ENCODE measurements around the gene KIF5B. TPM values are rescaled to one million over a fixed set of nuclear protein-coding genes. Genes with fewer than 3 reads are reported as not detected.

The KIF5B gene
- total and polyA plus RNA-seq, 2 of the 8 experiments (the other 6 are each of a cell fraction or from before 2014, with no cell fraction given) = 9.8 to 68.4 TPM

DNA sequence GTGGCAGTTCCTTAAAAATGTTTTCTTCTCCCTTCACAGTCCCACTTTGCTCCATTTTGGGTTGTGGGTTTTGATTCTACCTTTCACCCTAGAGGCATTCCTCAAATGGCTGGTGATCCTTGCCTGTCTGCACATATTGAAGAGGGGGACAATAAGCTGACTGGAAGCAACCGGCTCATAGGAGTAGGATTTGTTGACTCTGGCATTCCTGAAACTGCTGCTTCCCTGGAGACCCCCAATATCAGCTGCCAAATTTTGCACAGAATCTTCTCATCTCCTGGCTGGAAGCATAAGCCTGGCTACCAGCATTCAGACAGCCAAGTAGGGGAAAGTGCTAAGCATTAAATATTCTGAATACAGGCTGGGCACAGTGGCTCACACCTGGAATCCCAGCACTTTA, 53.7 kb downstream of the KIF5B start (continued):
- TF ChIP-seq, protein P1, sequence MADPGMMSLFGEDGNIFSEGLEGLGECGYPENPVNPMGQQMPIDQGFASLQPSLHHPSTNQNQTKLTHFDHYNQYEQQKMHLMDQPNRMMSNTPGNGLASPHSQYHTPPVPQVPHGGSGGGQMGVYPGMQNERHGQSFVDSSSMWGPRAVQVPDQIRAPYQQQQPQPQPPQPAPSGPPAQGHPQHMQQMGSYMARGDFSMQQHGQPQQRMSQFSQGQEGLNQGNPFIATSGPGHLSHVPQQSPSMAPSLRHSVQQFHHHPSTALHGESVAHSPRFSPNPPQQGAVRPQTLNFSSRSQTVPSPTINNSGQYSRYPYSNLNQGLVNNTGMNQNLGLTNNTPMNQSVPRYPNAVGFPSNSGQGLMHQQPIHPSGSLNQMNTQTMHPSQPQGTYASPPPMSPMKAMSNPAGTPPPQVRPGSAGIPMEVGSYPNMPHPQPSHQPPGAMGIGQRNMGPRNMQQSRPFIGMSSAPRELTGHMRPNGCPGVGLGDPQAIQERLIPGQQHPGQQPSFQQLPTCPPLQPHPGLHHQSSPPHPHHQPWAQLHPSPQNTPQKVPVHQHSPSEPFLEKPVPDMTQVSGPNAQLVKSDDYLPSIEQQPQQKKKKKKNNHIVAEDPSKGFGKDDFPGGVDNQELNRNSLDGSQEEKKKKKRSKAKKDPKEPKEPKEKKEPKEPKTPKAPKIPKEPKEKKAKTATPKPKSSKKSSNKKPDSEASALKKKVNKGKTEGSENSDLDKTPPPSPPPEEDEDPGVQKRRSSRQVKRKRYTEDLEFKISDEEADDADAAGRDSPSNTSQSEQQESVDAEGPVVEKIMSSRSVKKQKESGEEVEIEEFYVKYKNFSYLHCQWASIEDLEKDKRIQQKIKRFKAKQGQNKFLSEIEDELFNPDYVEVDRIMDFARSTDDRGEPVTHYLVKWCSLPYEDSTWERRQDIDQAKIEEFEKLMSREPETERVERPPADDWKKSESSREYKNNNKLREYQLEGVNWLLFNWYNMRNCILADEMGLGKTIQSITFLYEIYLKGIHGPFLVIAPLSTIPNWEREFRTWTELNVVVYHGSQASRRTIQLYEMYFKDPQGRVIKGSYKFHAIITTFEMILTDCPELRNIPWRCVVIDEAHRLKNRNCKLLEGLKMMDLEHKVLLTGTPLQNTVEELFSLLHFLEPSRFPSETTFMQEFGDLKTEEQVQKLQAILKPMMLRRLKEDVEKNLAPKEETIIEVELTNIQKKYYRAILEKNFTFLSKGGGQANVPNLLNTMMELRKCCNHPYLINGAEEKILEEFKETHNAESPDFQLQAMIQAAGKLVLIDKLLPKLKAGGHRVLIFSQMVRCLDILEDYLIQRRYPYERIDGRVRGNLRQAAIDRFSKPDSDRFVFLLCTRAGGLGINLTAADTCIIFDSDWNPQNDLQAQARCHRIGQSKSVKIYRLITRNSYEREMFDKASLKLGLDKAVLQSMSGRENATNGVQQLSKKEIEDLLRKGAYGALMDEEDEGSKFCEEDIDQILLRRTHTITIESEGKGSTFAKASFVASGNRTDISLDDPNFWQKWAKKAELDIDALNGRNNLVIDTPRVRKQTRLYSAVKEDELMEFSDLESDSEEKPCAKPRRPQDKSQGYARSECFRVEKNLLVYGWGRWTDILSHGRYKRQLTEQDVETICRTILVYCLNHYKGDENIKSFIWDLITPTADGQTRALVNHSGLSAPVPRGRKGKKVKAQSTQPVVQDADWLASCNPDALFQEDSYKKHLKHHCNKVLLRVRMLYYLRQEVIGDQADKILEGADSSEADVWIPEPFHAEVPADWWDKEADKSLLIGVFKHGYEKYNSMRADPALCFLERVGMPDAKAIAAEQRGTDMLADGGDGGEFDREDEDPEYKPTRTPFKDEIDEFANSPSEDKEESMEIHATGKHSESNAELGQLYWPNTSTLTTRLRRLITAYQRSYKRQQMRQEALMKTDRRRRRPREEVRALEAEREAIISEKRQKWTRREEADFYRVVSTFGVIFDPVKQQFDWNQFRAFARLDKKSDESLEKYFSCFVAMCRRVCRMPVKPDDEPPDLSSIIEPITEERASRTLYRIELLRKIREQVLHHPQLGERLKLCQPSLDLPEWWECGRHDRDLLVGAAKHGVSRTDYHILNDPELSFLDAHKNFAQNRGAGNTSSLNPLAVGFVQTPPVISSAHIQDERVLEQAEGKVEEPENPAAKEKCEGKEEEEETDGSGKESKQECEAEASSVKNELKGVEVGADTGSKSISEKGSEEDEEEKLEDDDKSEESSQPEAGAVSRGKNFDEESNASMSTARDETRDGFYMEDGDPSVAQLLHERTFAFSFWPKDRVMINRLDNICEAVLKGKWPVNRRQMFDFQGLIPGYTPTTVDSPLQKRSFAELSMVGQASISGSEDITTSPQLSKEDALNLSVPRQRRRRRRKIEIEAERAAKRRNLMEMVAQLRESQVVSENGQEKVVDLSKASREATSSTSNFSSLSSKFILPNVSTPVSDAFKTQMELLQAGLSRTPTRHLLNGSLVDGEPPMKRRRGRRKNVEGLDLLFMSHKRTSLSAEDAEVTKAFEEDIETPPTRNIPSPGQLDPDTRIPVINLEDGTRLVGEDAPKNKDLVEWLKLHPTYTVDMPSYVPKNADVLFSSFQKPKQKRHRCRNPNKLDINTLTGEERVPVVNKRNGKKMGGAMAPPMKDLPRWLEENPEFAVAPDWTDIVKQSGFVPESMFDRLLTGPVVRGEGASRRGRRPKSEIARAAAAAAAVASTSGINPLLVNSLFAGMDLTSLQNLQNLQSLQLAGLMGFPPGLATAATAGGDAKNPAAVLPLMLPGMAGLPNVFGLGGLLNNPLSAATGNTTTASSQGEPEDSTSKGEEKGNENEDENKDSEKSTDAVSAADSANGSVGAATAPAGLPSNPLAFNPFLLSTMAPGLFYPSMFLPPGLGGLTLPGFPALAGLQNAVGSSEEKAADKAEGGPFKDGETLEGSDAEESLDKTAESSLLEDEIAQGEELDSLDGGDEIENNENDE (IDR thresholded peaks at IDR 0.05; ENCODE audit: insufficient replicate concordance, low read length) = no peak
- no peak for TF ChIP-seq KDM1A (IDR thresholded peaks at IDR 0.05; ENCODE audit: borderline replicate concordance, low read length)
